PC-9 (cell line): Measurements from ENCODE around the gene SDF2L1. TPM values are rescaled to one million over a fixed set of nuclear protein-coding genes. Genes with fewer than 3 reads are reported as not detected.

Experiments used
- BruUV-seq: library from RNA; stranded (reverse); fragments of 400-500 nt; replicated peaks from 2 replicates; lab custom pipeline; 2021; lab: Mats Ljungman, UMichigan
- CTCF ChIA-PET: fragments of 300-600 bp; sonication (Branson Sonifier 250); formaldehyde crosslinking; loops from one replicate; lab custom pipeline; 2022; ENCODE audit warnings: antibody characterized with exemption; lab: Charles Lee
- POLR2A ChIA-PET: fragments of 300-600 bp; sonication (Branson Sonifier 250); formaldehyde crosslinking; loops from one replicate; lab custom pipeline; 2022; ENCODE audit warnings: antibody characterized with exemption; ENCODE audit not compliant: unreplicated experiment; lab: Charles Lee
- DNase-seq, 2 experiments: peaks; one replicate each; pipeline versions ENCODE4 v3.0.0 to v3.0.0-alpha.2; 2015 to 2022; ENCODE audit warnings: mixed read lengths in 1 of 2
- H2AFZ ChIP-seq: fragments of 200-600 bp; sonication (generic); 2 replicates; pipeline ENCODE4 v1.8.1; 2017; ENCODE audit warnings: antibody characterized with exemption
- H3F3A ChIP-seq: fragments of 200-600 bp; sonication (generic); 2 replicates; pipeline ENCODE4 v1.8.1; 2017; ENCODE audit warnings: antibody characterized with exemption, mild to moderate bottlenecking, low read depth; ENCODE audit not compliant: insufficient read depth
- H3K27ac ChIP-seq: fragments of 200-600 bp; sonication (generic); 2 replicates; pipeline ENCODE4 v1.6.1; 2016; ENCODE audit warnings: mixed run types
- H3K27me3 ChIP-seq: fragments of 200-600 bp; sonication (generic); 2 replicates; pipeline ENCODE4 v1.6.1; 2016; ENCODE audit warnings: low read depth, mixed run types; ENCODE audit not compliant: insufficient read depth
- H3K36me3 ChIP-seq: fragments of 200-600 bp; sonication (generic); 2 replicates; pipeline ENCODE4 v1.6.1; 2016; ENCODE audit warnings: low read depth, mixed run types
- H3K4me1 ChIP-seq: fragments of 200-600 bp; sonication (generic); replicated peaks from 2 replicates; pipeline ENCODE4 v1.6.1; 2016; ENCODE audit warnings: mixed run types; ENCODE audit not compliant: insufficient read depth
- H3K4me2 ChIP-seq: fragments of 200-600 bp; sonication (generic); 2 replicates; pipeline ENCODE4 v1.6.1; 2017; ENCODE audit warnings: mixed run types
- H3K4me3 ChIP-seq: fragments of 200-600 bp; sonication (generic); 2 replicates; pipeline ENCODE4 v1.6.1; 2016; ENCODE audit warnings: mixed run types
- H3K79me2 ChIP-seq: fragments of 200-600 bp; sonication (generic); 2 replicates; pipeline ENCODE4 v1.6.1; 2017; ENCODE audit warnings: low read depth, mixed run types
- H3K9me2 ChIP-seq: fragments of 200-600 bp; sonication (generic); 2 replicates; pipeline ENCODE4 v1.8.1; 2017; ENCODE audit warnings: mild to moderate bottlenecking; ENCODE audit not compliant: insufficient read depth
- H3K9me3 ChIP-seq: fragments of 200-600 bp; sonication (generic); 2 replicates; pipeline ENCODE4 v1.8.1; 2016; ENCODE audit warnings: low read depth; ENCODE audit not compliant: insufficient read depth
- H4K20me1 ChIP-seq: fragments of 200-600 bp; sonication (generic); 2 replicates; pipeline ENCODE4 v1.8.1; 2017; ENCODE audit not compliant: insufficient read depth
- EZH2 ChIP-seq: fragments of 200-600 bp; sonication (generic); IDR thresholded peaks from 2 replicates; pipeline ENCODE4 v1.8.0; 2017; ENCODE audit warnings: antibody characterized with exemption, low read depth
- intact Hi-C: fragments of 100-400 bp; cut with micrococcal nuclease; formaldehyde crosslinking; loops from one replicate; pipeline ENCODE4 v1.10.0; 2022; ENCODE audit not compliant: unreplicated experiment
- total RNA-seq: library from RNA; stranded (reverse); gene quantifications from 2 replicates; pipeline ENCODE4 v1.2.3, GENCODE V29; 2021
- TF ChIP-seq, protein P1 (sequence below): fragments of 200-600 bp; sonication (generic); conservative IDR thresholded peaks from 2 replicates; pipeline ENCODE4 v1.6.1; 2017; ENCODE audit warnings: mixed run types, antibody characterized with exemption, mild to moderate bottlenecking, moderate library complexity

The SDF2L1 gene
- total RNA-seq, 1 experiment from 2014 or later, result 22.5 TPM

DNA sequence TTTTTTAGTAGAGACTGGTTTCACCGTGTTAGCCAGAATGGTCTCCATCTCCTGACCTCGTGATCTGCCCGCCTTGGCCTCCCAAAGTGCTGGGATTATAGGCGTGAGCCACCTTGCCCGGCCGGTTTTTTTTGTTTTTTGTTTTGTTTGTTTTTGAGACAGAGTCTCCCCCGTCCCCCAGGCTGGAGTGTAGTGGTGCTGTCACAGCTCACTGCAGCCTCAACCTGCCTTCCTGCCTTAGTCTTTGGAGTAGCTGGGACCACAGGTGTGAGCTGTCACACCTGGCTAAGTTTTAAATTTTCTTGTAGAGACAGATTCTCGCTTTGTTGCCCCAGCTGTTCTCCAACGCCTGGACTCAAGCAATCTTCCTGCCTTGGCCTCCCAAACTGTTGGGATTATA lies 26.9 kb downstream of the SDF2L1 start:
- H3F3A ChIP-seq, result no peaks in the 10 kb centered on the region; the same call in 1 of the 2 replicates
- H4K20me1 ChIP-seq, result peaks cover 8% of the 10 kb centered on the region; the same call in 1 of the 2 replicates
- DNase-seq, result peak in 1 of 2 experiments; percentile 37
- H3K9me2 ChIP-seq, result no peaks in the 10 kb centered on the region
- intact Hi-C loops, result no loop called here
- no peak overlapping the region for H3K4me3 ChIP-seq
- no TSS peak for BruUV-seq
- H3K4me2 ChIP-seq, result peak overlapping the region; percentile 47
- POLR2A ChIA-PET, result no interaction called here
- no peaks in the 10 kb centered on the region for H3K27me3 ChIP-seq
- TF ChIP-seq, protein P1, sequence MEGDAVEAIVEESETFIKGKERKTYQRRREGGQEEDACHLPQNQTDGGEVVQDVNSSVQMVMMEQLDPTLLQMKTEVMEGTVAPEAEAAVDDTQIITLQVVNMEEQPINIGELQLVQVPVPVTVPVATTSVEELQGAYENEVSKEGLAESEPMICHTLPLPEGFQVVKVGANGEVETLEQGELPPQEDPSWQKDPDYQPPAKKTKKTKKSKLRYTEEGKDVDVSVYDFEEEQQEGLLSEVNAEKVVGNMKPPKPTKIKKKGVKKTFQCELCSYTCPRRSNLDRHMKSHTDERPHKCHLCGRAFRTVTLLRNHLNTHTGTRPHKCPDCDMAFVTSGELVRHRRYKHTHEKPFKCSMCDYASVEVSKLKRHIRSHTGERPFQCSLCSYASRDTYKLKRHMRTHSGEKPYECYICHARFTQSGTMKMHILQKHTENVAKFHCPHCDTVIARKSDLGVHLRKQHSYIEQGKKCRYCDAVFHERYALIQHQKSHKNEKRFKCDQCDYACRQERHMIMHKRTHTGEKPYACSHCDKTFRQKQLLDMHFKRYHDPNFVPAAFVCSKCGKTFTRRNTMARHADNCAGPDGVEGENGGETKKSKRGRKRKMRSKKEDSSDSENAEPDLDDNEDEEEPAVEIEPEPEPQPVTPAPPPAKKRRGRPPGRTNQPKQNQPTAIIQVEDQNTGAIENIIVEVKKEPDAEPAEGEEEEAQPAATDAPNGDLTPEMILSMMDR, result no peak
- TF ChIP-seq EZH2, result no peak
- H3K36me3 ChIP-seq, result no peaks in the 10 kb centered on the region
- CTCF ChIA-PET, result interaction anchor here (0.7 kb wide), 1 partner anchor 46 kb away, joined by 5 read pairs; no protein-coding TSS in a partner anchor
- H2AFZ ChIP-seq, result no peak overlapping the region
- H3K9me3 ChIP-seq, result no peaks in the 10 kb centered on the region
- peaks cover 14% of the 10 kb centered on the region for H3K4me1 ChIP-seq
- H3K79me2 ChIP-seq, result peaks cover 21% of the 10 kb centered on the region
- no peak overlapping the region for H3K27ac ChIP-seq

DNA sequence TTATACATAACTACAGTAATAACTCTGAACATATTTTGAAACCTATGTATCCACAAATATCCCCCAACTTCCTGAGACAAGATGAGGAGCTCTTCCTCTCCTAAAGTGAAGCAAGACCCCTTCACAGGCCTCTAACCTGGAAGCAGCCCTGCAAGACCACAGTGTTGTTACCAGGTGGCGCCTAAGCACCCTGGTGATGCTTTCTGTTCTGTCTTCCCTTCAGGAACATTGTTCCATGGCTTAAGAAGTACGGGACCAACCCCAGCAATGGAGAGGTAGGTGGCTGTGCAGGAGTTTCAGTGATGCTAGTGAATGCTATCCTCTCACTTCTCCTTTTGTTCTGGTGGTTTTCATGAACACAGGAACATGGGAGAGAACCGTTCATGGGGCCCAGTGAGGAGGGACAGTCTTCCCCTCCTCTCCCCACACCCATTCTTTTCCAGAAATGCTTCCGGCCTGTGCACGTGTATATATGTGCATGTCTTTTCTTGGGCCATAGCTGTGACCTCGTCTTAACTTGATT lies 30.1 kb downstream of the SDF2L1 start:
- Histone ChIP-seq H3K27ac (no peak overlapping the region), H3K27me3 (no peaks in the 10 kb centered on the region), H3K9me3 (no peaks in the 10 kb centered on the region), H2AFZ (no peak overlapping the region), H3K4me3 (no peak overlapping the region), H3K36me3 (no peaks in the 10 kb centered on the region), H3K4me2 (no peak overlapping the region), H3K9me2 (no peaks in the 10 kb centered on the region), H3K79me2 (peaks cover 14% of the 10 kb centered on the region), H4K20me1 (peaks cover 8% of the 10 kb centered on the region; the same call in 1 of the 2 replicates), H3F3A (no peaks in the 10 kb centered on the region; the same call in 1 of the 2 replicates), H3K4me1 (peaks cover 14% of the 10 kb centered on the region)
- BruUV-seq, result no TSS peak
- POLR2A ChIA-PET, result interaction anchor here (0.6 kb wide), 1 partner anchor 63 kb away, joined by 6 read pairs; no protein-coding TSS in a partner anchor
- CTCF ChIA-PET, result no interaction called here
- TF ChIP-seq, protein P1, result no peak
- no peak for TF ChIP-seq EZH2
- intact Hi-C loops, result no loop called here
- no peak for DNase-seq

DNA sequence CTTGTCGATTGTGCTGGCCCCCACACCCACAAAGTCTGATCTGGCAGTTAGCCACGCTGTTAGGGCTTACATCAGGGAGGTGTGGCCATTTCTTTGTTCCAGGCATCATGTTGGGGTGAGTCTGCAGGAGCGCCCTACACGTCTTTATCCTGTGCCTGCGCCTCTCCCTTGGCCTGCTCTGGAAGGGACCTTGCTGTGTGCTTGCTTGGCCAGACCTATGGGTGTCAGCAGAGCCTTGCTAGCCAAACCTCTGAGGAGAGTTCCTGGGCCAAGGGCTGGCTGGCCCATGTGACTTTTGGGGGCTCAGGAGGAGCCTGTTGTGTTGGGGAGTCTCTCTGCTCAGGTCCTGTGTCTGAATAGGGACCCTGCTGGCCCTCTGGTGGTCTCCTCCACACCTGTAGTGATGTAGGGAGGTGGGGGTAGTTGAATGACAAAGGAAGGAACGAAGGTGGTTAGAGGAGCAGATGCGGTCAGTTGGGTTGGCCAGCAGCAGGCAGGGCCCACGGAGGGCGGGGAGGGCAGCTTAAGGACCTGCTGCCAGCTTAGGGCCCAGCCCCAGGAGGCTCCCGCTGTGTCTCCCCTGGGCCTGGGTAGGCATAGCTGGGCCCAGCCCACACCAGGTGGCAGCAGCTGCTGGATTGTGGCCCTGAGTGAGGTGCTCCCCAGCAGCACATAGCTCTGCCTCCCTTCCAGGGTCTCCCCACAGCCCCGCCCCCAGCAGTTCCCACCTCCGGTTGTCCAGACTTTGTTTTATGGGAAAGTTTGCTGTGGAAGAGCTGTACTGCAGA lies 31.6 kb downstream of the SDF2L1 start:
- H3K9me3 ChIP-seq, result no peaks in the 10 kb centered on the region
- DNase-seq, result no peak
- H2AFZ ChIP-seq, result no peak overlapping the region
- H3K27me3 ChIP-seq, result no peaks in the 10 kb centered on the region
- no peak overlapping the region for H3K4me2 ChIP-seq
- H3F3A ChIP-seq, result no peaks in the 10 kb centered on the region; the same call in 1 of the 2 replicates
- H3K4me1 ChIP-seq, result peaks cover 10% of the 10 kb centered on the region
- BruUV-seq, result no TSS peak
- ChIA-PET CTCF (no interaction called here), POLR2A (no interaction called here)
- intact Hi-C loops, result no loop called here
- H3K4me3 ChIP-seq, result no peak overlapping the region
- 0 out of 2 replicates have a peak, but pooled peaks cover 4% of the 10 kb centered on the region for H3K79me2 ChIP-seq
- H3K9me2 ChIP-seq, result no peaks in the 10 kb centered on the region
- H3K36me3 ChIP-seq, result no peaks in the 10 kb centered on the region
- TF ChIP-seq, protein P1, result no peak
- no peak overlapping the region for H3K27ac ChIP-seq
- H4K20me1 ChIP-seq, result peaks cover 8% of the 10 kb centered on the region; the same call in 1 of the 2 replicates
